ENCODE results near the gene KRT85.

GRCh38 chr12:52324153-52324444 is 43.2 kb downstream of the KRT85 start:
- no peak for TF ChIP-seq POLR2A (IDR thresholded peaks at IDR 0.05; ENCODE audit: low read length)
- no peak for TF ChIP-seq GATA1 (IDR thresholded peaks at IDR 0.05; ENCODE audit: low read depth, low read length)
